Measurements from ENCODE around the gene NOVA2.

GRCh38 chr19:45920458-45920857, 53.2 kb downstream of the NOVA2 start:
- TF ChIP-seq CTCF (IDR thresholded peaks at IDR 0.05) (no peak), EZH2 (IDR thresholded peaks at IDR 0.05; ENCODE audit: borderline replicate concordance, insufficient read depth, low read depth, low read length, poor library complexity, severe bottlenecking) (no peak)

Data from B cell (primary cell).